Activated CD4-positive, alpha-beta T cell treated with anti-CD3 and anti-CD28 coated beads, Interleukin-2, amount 50 U/mL, for 1 hour (primary cell): ENCODE results near the gene NRG2.

Experiments
- DNase-seq: peaks from one replicate; pipeline ENCODE4 v3.0.0-alpha.2; 2020

NRG2 gene

DNA sequence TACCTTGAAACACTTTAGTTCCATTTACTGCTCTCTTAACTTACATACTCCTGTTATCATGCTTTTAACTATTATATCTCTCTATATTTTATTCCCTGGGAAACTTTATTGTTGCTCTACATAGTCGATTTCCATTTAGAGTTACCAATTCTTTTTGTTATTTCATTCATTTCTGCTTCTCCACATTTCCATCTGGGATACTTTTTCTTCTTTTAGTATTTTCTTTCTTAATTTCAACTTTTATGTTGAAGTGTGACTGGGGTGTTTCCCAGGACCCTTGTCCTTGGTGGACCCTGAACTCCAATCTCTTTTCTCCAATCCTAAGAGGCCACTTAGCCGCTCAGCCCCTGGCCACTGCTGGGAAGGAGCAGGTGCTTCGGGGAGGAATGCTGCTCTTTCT is 211.5 kb downstream of the NRG2 start:
- no peak for DNase-seq

GRCh38 chr5:139829471-139829870 is 213.6 kb downstream of the NRG2 start:
- DNase-seq = no peak

GRCh38 chr5:139828207-139828895 is 214.7 kb downstream of the NRG2 start:
- DNase-seq = no peak

DNA sequence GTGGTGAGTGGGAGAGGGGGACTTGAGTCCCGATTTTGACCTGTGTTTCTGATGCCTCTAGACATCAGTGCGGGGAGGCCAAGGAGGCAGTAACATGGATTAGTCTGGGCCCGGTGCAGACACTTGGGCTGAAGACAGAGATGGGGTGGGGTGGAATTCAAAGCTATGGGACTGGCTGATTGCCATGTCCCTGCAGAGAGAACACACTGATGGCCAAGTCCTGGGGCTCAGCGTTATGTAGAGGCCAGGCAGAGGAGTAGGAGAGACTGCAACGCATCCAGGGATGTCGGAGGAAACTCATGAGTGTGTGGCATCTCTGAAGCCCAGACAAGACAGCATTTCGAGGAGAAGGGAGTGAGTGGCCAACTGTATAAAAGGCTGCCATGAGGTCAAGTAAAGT is 217.4 kb downstream of the NRG2 start:
- DNase-seq = no peak

GRCh38 chr5:139823757-139824355 is 219.2 kb downstream of the NRG2 start:
- no peak for DNase-seq

GRCh38 chr5:139822553-139823425 is 220.3 kb downstream of the NRG2 start:
- DNase-seq = no peak

DNA sequence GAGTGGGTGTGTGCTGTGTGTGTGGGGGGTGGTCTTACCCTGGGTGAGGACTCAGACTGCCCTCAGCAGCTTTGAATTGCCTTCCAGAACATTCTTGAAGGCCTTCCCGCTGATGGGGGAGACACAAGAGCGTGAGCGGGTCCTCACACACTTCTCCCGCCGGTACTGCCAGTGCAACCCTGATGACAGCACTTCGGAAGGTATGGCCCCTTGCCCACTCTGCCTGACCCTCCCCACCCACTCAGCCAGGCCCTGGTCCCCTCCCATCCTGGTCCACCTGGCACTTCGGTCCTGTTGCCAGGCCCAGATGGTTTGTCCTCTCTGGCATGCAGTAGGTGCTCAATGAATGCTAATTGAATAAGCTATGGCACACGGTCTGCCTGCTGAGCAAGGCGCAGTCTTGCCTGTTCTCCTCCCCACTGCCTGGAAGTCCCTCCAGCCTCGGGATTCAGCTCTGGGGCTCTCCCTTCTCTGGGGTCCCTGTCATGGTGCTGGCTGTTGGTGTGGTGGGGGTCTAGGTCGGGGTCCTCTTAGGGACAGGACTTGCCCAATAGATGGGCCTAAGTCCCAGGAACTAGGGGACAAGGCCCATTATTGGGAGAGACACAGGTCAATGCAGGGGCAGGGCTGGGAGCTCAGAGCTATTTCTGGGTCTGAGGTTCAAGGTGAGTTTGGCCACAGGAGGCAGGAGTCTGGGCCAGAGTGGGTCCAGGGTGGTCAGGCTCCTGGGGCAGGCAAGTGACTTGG is 221.1 kb downstream of the NRG2 start:
- DNase-seq = no peak

DNA sequence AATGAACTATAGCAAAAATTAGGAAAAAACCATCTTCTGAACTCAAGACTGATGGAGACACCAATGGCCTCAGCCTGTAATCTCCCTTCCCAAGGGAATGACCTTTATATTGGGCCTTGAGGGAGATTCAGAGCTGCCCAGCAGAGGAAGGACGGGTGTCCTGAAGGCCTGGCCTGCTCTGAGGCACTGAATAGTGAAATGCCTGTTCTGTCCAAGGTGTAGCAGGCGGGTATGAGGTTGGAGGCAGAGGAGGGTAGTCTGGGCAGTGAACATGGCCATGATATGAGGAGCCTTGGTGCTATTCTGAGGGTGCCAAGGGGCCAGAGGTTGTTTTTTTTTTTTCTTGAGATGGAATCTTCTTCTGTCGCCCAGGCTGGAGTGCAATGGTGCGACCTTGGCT is 222.5 kb downstream of the NRG2 start:
- no peak for DNase-seq

- no peak for DNase-seq
These were observed 223.0 kb downstream of the NRG2 start for GRCh38 chr5:139820130-139820529.

DNA sequence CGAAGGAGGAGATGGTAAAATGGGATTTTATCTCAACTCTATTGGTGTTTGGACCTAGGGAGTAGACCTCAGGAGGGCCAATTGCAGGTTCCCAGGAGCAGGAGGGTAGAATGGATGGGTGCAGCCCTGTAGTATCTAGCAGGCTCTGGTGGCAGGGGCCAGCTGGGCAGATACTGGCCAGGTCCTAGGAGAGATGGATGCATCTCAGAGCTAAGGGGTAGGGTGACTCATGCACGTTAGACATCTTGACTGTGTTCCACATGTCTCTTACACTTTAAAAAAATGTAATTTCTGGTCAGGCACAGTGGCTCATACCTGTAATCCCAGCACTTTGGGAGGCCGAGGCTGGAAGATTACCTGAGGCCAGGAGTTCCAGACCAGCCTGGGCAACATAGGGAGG is 225.1 kb downstream of the NRG2 start:
- DNase-seq = no peak

DNA sequence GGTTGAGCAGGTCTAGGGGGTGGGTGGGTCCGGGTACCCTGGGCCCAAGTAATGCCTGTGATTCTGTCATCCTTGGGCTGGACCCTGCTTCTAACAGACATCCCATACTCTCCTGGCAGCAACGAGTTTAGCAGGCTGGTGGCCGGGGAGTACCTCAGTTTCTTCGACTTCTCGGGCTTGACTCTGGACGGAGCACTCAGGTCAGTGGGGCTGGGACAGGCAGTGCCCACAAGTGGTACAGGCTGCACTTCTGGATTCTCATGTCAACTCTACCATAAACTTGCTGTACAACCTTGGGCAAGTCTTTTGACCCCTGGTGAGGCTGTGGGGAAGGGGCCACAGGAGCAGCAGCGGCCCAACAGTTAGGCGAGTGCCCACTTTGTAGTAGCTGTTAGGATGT is 225.7 kb downstream of the NRG2 start:
- no peak for DNase-seq

DNA sequence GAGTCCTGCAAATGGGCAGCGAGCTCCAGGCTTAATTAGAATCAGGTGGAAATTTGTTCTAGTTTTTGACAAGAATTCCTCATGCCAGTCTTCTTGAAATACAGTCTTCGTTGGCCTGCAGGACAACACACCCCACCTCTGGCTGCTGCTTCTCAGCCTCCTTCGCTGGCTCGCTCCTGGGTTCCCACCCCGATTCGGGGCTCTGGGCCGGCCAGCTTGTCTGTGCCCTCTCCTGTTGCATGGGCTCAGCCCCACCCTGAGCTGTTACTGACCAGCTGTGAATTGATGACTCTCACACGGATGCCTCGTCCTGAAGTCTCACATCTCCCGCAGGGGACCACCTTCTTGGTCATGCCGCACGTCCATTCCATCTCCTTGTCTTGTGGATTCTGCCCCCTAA is 226.5 kb downstream of the NRG2 start:
- DNase-seq = no peak

GRCh38 chr5:139814704-139815280 is 228.3 kb downstream of the NRG2 start:
- DNase-seq = no peak

GRCh38 chr5:139814191-139814601 is 228.9 kb downstream of the NRG2 start:
- no peak for DNase-seq

DNA sequence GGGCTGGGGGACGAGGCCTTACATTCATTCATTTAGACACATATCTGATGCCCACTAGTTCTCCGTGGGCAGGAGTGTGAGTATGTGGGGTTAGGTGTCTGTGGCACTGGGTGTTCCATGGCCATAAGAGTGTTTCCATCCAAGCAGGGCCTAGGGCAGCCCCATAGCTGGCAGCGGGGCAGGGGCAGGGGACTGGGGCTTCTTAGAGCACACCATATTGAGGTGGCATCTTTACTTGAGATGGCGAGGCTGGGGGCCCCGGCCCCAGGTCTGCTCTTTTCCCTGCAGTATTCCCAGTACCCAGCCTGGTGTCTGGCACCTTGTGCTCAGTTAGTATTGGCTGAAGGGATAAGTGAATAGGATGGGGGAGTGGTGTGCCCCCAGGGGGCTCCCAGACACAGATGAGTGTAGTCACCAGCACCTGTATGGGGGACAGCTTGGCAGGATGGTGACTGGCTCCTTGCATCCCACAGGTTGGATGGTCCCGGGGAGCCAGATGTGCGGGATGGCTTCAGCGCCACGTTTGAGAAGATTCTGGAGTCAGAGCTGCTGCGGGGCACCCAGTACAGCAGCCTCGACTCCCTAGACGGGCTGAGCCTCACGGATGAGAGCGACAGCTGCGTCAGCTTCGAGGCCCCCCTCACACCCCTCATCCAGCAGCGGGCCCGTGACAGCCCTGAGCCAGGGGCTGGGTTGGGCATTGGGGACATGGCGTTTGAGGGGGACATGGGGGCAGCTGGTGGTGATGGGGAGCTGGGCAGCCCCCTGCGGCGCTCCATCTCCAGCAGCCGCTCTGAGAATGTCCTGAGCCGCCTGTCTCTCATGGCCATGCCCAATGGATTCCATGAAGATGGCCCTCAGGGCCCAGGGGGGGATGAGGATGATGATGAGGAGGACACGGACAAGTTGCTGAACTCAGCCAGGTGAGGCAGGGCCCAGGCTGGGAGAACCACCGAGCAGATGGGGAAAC is 230.0 kb downstream of the NRG2 start:
- no peak for DNase-seq

- DNase-seq = no peak
These were observed 230.8 kb downstream of the NRG2 start for GRCh38 chr5:139812323-139812722.

- DNase-seq = no peak
These were observed 231.9 kb downstream of the NRG2 start for GRCh38 chr5:139811274-139811607.

GRCh38 chr5:139810341-139811273 is 232.5 kb downstream of the NRG2 start:
- DNase-seq = no peak

DNA sequence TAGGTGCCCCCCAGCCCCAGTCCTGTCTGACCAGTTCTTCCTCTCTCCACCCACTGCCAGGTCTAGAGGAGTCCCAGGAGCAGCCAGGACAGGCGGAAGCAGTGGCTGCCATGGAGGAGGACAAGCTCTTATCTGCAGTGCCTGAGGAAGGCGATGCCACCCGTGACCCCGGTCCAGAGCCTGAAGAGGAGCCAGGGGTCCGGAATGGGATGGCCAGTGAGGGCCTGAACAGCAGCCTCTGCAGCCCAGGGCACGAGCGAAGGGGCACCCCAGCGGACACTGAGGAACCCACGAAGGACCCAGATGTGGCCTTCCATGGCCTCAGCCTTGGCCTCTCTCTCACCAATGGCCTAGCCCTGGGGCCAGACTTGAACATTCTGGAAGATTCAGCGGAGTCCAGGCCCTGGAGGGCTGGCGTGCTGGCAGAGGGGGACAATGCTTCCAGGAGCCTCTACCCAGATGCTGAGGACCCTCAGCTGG is 233.7 kb downstream of the NRG2 start:
- no peak for DNase-seq
